ENCODE data around the gene ARHGAP32.

The ARHGAP32 gene

DNA sequence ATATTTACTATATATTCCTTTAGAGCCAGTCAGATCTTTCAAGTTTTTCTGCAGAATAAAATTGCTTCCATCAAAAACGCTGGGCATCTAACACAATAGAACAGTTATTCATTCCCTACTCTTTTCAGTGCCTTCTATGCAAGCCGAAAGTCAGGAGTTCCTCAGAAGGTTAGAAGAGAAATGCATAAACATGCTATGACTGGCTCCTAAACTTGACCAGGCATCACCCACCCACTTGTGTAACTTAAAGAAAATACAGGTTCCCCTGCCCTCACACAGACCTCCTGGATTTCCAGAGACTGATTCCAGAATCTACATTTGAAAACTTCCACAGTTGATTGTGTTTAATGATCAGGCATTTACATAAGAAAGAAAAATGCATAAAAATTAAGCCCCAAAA lies 19.3 kb upstream of the ARHGAP32 start:
- Histone ChIP-seq H3K4me1 (ENCODE audit: low read length) (no peaks in the 10 kb centered on the region), H3K27me3 (ENCODE audit: low read depth, low read length) (peaks cover 15% of the 10 kb centered on the region), H3K36me3 (replicated peaks; ENCODE audit: low read depth, low read length) (no peaks in the 10 kb centered on the region), H3K9ac (ENCODE audit: low read length) (no peak overlapping the region), H2AFZ (ENCODE audit: low read depth, low read length) (no peak overlapping the region), H3K27ac (ENCODE audit: low read length) (no peak overlapping the region), H3K79me2 (ENCODE audit: low read length) (no peaks in the 10 kb centered on the region), H3K9me3 (ENCODE audit: insufficient read depth, low read length) (no peaks in the 10 kb centered on the region), H3K4me2 (ENCODE audit: low read length) (no peak overlapping the region), H4K20me1 (ENCODE audit: insufficient read depth, low read length) (no peaks in the 10 kb centered on the region), H3K4me3 (ENCODE audit: low read length) (no peak overlapping the region)
- TF ChIP-seq EZH2phosphoT487 (IDR thresholded peaks at IDR 0.05; ENCODE audit: low read depth) = no peak
- TF ChIP-seq, protein P1, sequence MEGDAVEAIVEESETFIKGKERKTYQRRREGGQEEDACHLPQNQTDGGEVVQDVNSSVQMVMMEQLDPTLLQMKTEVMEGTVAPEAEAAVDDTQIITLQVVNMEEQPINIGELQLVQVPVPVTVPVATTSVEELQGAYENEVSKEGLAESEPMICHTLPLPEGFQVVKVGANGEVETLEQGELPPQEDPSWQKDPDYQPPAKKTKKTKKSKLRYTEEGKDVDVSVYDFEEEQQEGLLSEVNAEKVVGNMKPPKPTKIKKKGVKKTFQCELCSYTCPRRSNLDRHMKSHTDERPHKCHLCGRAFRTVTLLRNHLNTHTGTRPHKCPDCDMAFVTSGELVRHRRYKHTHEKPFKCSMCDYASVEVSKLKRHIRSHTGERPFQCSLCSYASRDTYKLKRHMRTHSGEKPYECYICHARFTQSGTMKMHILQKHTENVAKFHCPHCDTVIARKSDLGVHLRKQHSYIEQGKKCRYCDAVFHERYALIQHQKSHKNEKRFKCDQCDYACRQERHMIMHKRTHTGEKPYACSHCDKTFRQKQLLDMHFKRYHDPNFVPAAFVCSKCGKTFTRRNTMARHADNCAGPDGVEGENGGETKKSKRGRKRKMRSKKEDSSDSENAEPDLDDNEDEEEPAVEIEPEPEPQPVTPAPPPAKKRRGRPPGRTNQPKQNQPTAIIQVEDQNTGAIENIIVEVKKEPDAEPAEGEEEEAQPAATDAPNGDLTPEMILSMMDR (IDR thresholded peaks at IDR 0.05; ENCODE audit: low read depth, low read length) = no peak

- Histone ChIP-seq H3K4me2 (ENCODE audit: low read length) (no peak overlapping the region), H3K4me1 (ENCODE audit: low read length) (no peaks in the 10 kb centered on the region), H3K27ac (ENCODE audit: low read length) (no peak overlapping the region), H2AFZ (ENCODE audit: low read depth, low read length) (no peak overlapping the region), H3K36me3 (replicated peaks; ENCODE audit: low read depth, low read length) (no peaks in the 10 kb centered on the region), H3K9me3 (ENCODE audit: insufficient read depth, low read length) (no peaks in the 10 kb centered on the region), H3K9ac (ENCODE audit: low read length) (no peak overlapping the region), H3K4me3 (ENCODE audit: low read length) (no peak overlapping the region), H3K27me3 (ENCODE audit: low read depth, low read length) (peaks cover 15% of the 10 kb centered on the region), H4K20me1 (ENCODE audit: insufficient read depth, low read length) (no peaks in the 10 kb centered on the region), H3K79me2 (ENCODE audit: low read length) (no peaks in the 10 kb centered on the region)
- TF ChIP-seq, protein P1 (IDR thresholded peaks at IDR 0.05; ENCODE audit: low read depth, low read length) = no peak
- TF ChIP-seq EZH2phosphoT487 (IDR thresholded peaks at IDR 0.05; ENCODE audit: low read depth) = no peak
Observed at GRCh38 chr11:129210831-129211181, 18.7 kb upstream of the ARHGAP32 start.

DNA sequence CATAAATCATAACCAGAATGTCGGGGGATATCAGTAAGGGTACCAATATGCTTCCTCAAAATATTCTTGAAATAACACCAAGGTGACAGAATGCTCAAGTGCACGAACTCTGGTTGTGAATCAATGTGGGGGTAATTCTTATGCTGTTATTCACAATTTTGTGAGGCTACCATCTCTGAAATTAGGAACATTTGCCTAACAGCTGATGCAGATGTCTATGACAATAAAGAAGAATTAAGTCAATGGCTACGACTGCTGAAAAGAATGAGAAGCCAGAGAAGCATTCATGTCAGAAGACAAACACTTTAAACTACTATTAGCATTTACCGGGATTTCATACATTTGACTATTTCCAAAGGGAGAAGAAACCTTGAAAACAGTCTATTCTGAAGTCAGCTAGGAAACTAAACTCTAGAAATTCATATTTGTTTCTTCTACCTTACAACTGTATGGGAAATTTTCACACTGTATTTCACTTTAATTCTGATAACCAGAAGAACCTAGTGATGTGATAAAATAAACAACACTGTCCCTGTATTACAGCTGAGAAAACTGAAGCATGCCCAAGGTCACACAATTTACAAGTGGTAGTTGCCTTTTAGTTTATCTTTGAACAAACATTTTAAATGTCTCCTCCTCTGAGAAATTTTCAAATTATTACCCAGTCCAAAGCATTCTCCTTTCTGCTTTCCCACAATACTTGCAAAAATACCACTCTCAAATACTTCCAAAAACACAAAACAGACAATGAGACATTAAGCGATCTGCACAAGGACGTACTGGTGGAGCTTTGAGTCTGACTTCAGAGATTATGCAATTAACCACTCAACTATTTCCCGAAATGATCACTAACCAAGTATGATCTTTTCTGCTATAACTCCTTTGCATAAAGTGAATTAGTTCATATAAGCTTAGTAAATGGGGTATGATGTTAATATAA lies 18.0 kb upstream of the ARHGAP32 start:
- no peak overlapping the region for H3K4me2 ChIP-seq (ENCODE audit: low read length)
- no peak overlapping the region for H3K27ac ChIP-seq (ENCODE audit: low read length)
- no peaks in the 10 kb centered on the region for H3K36me3 ChIP-seq (replicated peaks; ENCODE audit: low read depth, low read length)
- no peak overlapping the region for H3K9ac ChIP-seq (ENCODE audit: low read length)
- TF ChIP-seq EZH2phosphoT487 (IDR thresholded peaks at IDR 0.05; ENCODE audit: low read depth) = no peak
- TF ChIP-seq, protein P1 (IDR thresholded peaks at IDR 0.05; ENCODE audit: low read depth, low read length) = no peak
- no peaks in the 10 kb centered on the region for H3K4me1 ChIP-seq (ENCODE audit: low read length)
- H4K20me1 ChIP-seq (ENCODE audit: insufficient read depth, low read length) = no peaks in the 10 kb centered on the region
- no peak overlapping the region for H2AFZ ChIP-seq (ENCODE audit: low read depth, low read length)
- no peaks in the 10 kb centered on the region for H3K79me2 ChIP-seq (ENCODE audit: low read length)
- no peaks in the 10 kb centered on the region for H3K9me3 ChIP-seq (ENCODE audit: insufficient read depth, low read length)
- H3K4me3 ChIP-seq (ENCODE audit: low read length) = no peak overlapping the region
- H3K27me3 ChIP-seq (ENCODE audit: low read depth, low read length) = peaks cover 15% of the 10 kb centered on the region

DNA sequence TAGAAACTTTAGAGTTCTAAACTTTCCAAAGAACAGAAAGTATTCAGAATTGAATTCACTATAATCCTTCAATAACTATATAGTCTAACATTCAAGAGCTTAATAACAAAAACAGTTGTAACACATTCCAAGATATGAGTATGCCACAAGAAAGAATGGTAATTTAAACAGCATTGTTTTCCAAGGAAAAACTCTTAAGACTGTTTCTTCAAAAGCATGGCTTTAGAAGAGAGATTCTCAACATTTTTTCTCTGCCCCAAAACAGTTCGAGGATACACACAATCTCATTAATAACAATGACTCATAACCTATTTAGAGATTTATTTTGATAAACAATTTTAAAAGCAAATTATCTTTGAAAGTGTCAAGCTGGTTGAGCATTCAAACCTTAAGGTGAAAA lies 16.7 kb upstream of the ARHGAP32 start:
- Histone ChIP-seq H3K27me3 (ENCODE audit: low read depth, low read length) (peaks cover 15% of the 10 kb centered on the region), H3K27ac (ENCODE audit: low read length) (no peak overlapping the region), H3K79me2 (ENCODE audit: low read length) (no peaks in the 10 kb centered on the region), H3K9ac (ENCODE audit: low read length) (no peak overlapping the region), H3K4me3 (ENCODE audit: low read length) (no peak overlapping the region), H3K36me3 (replicated peaks; ENCODE audit: low read depth, low read length) (no peaks in the 10 kb centered on the region), H4K20me1 (ENCODE audit: insufficient read depth, low read length) (no peaks in the 10 kb centered on the region), H3K4me1 (ENCODE audit: low read length) (no peaks in the 10 kb centered on the region), H2AFZ (ENCODE audit: low read depth, low read length) (no peak overlapping the region), H3K9me3 (ENCODE audit: insufficient read depth, low read length) (no peaks in the 10 kb centered on the region), H3K4me2 (ENCODE audit: low read length) (no peak overlapping the region)
- TF ChIP-seq, protein P1 (IDR thresholded peaks at IDR 0.05; ENCODE audit: low read depth, low read length) = no peak
- TF ChIP-seq EZH2phosphoT487 (IDR thresholded peaks at IDR 0.05; ENCODE audit: low read depth) = no peak
